ENCODE data around the gene ZNF609. TPM values are rescaled to one million over a fixed set of nuclear protein-coding genes. Genes with fewer than 3 reads are reported as not detected.

The ZNF609 gene
- total RNA-seq, 1 donor from 2014 or later: 28.6 TPM

GRCh38 chr15:64441852-64442251 lies 18.5 kb upstream of the ZNF609 start:
- Mint-ChIP-seq H3K27me3 (no peaks in the 10 kb centered on the region), H3K4me1 (peaks cover 14% of the 10 kb centered on the region), H3K36me3 (ENCODE audit: low read depth) (peaks cover 29% of the 10 kb centered on the region), H3K27ac (no peak overlapping the region), H3K9me3 (no peaks in the 10 kb centered on the region), H3K4me3 (no peak overlapping the region)
- TF ChIP-seq, protein P1, sequence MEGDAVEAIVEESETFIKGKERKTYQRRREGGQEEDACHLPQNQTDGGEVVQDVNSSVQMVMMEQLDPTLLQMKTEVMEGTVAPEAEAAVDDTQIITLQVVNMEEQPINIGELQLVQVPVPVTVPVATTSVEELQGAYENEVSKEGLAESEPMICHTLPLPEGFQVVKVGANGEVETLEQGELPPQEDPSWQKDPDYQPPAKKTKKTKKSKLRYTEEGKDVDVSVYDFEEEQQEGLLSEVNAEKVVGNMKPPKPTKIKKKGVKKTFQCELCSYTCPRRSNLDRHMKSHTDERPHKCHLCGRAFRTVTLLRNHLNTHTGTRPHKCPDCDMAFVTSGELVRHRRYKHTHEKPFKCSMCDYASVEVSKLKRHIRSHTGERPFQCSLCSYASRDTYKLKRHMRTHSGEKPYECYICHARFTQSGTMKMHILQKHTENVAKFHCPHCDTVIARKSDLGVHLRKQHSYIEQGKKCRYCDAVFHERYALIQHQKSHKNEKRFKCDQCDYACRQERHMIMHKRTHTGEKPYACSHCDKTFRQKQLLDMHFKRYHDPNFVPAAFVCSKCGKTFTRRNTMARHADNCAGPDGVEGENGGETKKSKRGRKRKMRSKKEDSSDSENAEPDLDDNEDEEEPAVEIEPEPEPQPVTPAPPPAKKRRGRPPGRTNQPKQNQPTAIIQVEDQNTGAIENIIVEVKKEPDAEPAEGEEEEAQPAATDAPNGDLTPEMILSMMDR (IDR thresholded peaks at IDR 0.05): no peak
- ATAC-seq (ENCODE audit: low read depth): no peak
- ChIA-PET POLR2A (no interaction called here), CTCF (no interaction called here)
- intact Hi-C loops (cut with micrococcal nuclease): no loop called here
- DNase-seq: no peak

DNA sequence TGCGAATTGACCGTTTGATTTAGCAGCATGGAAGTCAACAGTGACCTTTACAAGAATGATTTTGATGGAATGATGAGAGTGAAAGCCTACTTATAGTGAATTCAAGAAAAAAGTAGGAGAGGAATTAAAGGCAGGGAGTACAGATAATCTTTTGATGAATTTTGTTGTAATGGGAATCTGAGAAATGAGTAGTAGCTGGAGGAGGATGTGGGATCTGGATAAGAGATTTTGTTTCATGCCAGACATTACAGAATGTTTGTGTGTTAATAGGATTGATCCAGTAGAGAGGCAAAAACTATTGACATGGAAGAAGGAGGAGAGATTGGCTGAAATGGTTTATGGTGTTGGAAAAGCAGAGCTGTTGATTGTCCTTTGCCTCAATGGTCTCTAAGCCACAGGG lies 17.4 kb upstream of the ZNF609 start:
- H3K27me3 Mint-ChIP-seq: no peaks in the 10 kb centered on the region
- ChIA-PET POLR2A (no interaction called here), CTCF (interaction anchor here (0.6 to 1.4 kb wide), 2 partner anchors 14 to 16 kb away, joined by 3 read pairs; no protein-coding TSS in a partner anchor)
- TF ChIP-seq, protein P1 (IDR thresholded peaks at IDR 0.05): no peak
- H3K4me1 Mint-ChIP-seq: peaks cover 22% of the 10 kb centered on the region
- H3K27ac Mint-ChIP-seq: no peak overlapping the region
- H3K4me3 Mint-ChIP-seq: no peak overlapping the region
- no peak for ATAC-seq (ENCODE audit: low read depth)
- H3K9me3 Mint-ChIP-seq: no peaks in the 10 kb centered on the region
- peaks cover 34% of the 10 kb centered on the region for H3K36me3 Mint-ChIP-seq (ENCODE audit: low read depth)
- intact Hi-C loops (cut with micrococcal nuclease): no loop called here
- no peak for DNase-seq

- peaks cover 28% of the 10 kb centered on the region for H3K4me1 Mint-ChIP-seq
- DNase-seq: no peak
- TF ChIP-seq, protein P1 (IDR thresholded peaks at IDR 0.05): no peak
- H3K9me3 Mint-ChIP-seq: no peaks in the 10 kb centered on the region
- H3K27me3 Mint-ChIP-seq: no peaks in the 10 kb centered on the region
- no peak overlapping the region for H3K4me3 Mint-ChIP-seq
- H3K36me3 Mint-ChIP-seq (ENCODE audit: low read depth): peaks cover 35% of the 10 kb centered on the region
- POLR2A ChIA-PET: interaction anchor here (0.6 kb wide), 1 partner anchor 9 kb away, joined by 3 read pairs; no protein-coding TSS in a partner anchor
- intact Hi-C loops (cut with micrococcal nuclease): no loop called here
- CTCF ChIA-PET: no interaction called here
- ATAC-seq (ENCODE audit: low read depth): peak; percentile 31
- H3K27ac Mint-ChIP-seq: peak overlapping the region; percentile 5
Measured at GRCh38 chr15:64443747-64444621, 16.4 kb upstream of the ZNF609 start.

- TF ChIP-seq, protein P1 (IDR thresholded peaks at IDR 0.05): no peak
- no peak for ATAC-seq (ENCODE audit: low read depth)
- no peak overlapping the region for H3K4me3 Mint-ChIP-seq
- H3K9me3 Mint-ChIP-seq: no peaks in the 10 kb centered on the region
- no peak overlapping the region for H3K27ac Mint-ChIP-seq
- H3K27me3 Mint-ChIP-seq: no peaks in the 10 kb centered on the region
- H3K36me3 Mint-ChIP-seq (ENCODE audit: low read depth): peaks cover 35% of the 10 kb centered on the region
- ChIA-PET POLR2A (interaction anchor here (0.6 kb wide), 1 partner anchor 9 kb away, joined by 3 read pairs; no protein-coding TSS in a partner anchor), CTCF (no interaction called here)
- no peak for DNase-seq
- intact Hi-C loops (cut with micrococcal nuclease): no loop called here
- peaks cover 30% of the 10 kb centered on the region for H3K4me1 Mint-ChIP-seq
Measured at GRCh38 chr15:64444836-64445235, 15.5 kb upstream of the ZNF609 start.

- H3K27me3 Mint-ChIP-seq: no peaks in the 10 kb centered on the region
- ATAC-seq (ENCODE audit: low read depth): peak; percentile 45
- intact Hi-C loops (cut with micrococcal nuclease): no loop called here
- CTCF ChIA-PET: no interaction called here
- TF ChIP-seq, protein P1 (IDR thresholded peaks at IDR 0.05): no peak
- peaks cover 25% of the 10 kb centered on the region for H3K36me3 Mint-ChIP-seq (ENCODE audit: low read depth)
- H3K4me3 Mint-ChIP-seq: no peak overlapping the region
- DNase-seq: no peak
- peaks cover 31% of the 10 kb centered on the region for H3K4me1 Mint-ChIP-seq
- no peaks in the 10 kb centered on the region for H3K9me3 Mint-ChIP-seq
- POLR2A ChIA-PET: no interaction called here
- peak overlapping the region; percentile 25 for H3K27ac Mint-ChIP-seq
Measured at GRCh38 chr15:64447536-64448315, 12.7 kb upstream of the ZNF609 start.
